ENCODE results near the gene CTTNBP2.

Gene CTTNBP2

GRCh38 chr7:117679120-117679519 lies 194.1 kb downstream of the CTTNBP2 start:
- DNase-seq: no peak

DNA sequence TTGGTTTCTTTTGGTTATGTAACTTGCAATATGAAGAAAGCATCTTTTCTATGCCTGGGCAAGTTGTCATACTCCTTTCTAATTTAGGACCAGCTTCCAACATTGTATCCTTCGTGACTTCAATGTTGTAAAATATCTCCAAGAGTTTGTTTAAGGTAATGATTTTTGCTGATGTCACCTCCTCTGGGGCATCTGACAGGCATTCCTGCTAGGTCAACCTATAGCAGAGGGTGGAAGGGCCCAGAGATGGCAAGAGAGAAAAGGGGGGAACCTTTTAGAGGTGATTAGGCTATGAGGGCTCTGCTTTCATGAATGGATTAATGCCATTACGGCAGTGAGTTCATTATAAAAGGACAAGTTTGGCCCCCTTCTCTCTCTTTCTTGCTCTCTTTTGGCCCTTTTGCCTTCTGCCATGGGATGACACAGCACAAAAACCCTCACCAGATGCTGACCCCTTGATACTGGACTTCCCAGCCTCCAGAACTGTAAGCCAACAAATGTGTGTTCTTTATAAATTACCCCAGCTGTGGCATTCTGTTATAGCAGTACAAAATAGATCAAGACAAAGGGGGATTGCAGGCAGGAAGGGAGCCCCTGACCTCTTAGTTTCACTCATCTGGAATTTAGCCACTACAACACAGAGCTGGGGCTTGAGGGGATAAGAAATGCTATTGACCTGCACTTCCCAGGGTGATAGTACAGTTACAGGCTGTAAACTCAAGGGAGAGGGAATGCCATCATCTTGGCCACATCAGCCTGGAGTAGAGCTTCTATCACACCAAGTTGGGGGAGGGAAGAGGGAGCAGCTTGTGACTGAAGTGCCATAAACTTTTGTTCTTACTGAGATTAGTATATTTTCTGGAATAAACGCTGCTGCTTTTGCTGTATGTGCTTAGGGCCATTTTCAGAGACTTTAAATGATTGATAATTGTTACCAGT lies 197.5 kb downstream of the CTTNBP2 start:
- DNase-seq: no peak

GRCh38 chr7:117674617-117675016 lies 198.6 kb downstream of the CTTNBP2 start:
- DNase-seq: no peak

- DNase-seq: peak; percentile 36 to 53
These were observed 199.4 kb downstream of the CTTNBP2 start for GRCh38 chr7:117673839-117674238.

- no peak for DNase-seq
These were observed 199.9 kb downstream of the CTTNBP2 start for GRCh38 chr7:117673367-117673766.

DNA sequence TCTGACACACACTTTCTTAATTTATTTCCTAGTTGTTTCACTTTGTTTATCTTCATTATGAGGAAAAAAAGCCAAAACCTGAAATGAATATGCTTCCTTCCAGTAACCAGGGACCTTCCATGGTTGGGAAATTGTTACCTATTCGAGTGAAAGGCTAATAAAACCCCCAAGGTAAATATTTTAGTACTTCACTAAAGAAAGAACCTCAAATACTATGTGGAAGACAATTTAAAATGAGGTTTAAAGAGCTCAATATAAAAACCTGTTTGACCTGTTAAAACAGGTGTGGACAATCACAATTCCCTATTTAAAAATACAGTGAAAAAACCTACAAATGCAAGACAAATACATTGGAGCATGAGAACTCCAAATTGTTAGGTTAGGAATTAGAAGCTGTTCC lies 200.8 kb downstream of the CTTNBP2 start:
- DNase-seq: no peak

DNA sequence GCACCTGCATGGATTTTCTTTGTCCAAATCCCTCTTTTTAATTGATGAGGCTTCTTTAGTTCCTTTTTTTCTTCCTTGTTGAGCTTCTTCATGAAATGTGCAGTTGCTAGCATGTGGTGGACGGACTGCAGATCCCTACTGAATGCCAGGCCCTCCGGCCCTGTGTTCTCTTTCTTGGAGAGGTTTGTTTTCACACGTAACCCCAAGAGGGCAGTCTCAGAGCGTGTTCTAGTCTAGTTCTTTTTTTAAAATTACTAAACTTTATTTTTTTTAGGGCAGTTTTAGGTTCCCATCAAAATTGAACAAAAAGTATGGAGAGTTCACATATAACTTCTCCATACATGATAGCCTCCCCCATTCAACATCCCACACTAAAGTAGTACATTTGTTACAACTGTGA lies 203.4 kb downstream of the CTTNBP2 start:
- no peak for DNase-seq

DNA sequence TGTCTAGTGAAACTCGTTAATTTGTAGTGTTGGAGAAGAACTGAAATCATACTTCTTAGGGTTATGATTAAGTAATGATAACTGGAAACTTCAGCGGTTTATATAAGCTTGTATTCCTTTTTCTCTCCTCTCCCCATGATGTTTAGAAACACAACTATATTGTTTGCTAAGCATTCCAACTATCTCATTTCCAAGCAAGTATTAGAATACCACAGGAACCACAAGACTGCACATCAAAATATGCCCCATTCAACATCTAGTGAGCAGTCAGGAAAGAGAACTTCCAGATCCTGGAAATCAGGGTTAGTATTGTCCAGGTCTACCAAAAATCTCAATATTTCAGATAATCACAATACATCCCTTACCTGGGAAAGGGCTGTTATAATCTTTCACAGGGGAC lies 205.8 kb downstream of the CTTNBP2 start:
- DNase-seq: no peak

DNA sequence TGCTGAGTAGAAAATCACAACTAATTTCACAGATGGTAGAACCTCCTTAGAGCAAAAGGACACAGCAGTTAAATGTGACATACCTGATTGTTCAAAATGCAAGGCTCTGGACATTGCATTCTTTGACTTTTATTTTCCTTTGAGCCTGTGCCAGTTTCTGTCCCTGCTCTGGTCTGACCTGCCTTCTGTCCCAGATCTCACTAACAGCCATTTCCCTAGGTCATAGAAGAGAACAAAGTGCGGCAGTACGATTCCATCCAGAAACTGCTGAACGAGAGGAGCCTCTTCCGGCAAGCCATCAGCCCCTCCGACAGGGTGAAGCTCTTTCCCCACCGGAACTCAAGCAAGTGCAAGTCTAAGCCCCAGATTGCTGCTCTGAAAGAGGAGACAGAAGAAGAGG lies 206.6 kb downstream of the CTTNBP2 start:
- no peak for DNase-seq

GRCh38 chr7:117666031-117666430 lies 207.2 kb downstream of the CTTNBP2 start:
- DNase-seq: no peak

DNA sequence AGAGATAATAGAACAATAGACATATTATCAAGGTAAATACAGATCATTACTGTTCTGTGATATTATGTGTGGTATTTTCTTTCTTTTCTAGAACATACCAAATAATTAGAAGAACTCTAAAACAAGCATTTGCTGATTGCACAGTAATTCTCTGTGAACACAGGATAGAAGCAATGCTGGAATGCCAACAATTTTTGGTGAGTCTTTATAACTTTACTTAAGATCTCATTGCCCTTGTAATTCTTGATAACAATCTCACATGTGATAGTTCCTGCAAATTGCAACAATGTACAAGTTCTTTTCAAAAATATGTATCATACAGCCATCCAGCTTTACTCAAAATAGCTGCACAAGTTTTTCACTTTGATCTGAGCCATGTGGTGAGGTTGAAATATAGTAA lies 207.9 kb downstream of the CTTNBP2 start:
- DNase-seq: no peak

DNA sequence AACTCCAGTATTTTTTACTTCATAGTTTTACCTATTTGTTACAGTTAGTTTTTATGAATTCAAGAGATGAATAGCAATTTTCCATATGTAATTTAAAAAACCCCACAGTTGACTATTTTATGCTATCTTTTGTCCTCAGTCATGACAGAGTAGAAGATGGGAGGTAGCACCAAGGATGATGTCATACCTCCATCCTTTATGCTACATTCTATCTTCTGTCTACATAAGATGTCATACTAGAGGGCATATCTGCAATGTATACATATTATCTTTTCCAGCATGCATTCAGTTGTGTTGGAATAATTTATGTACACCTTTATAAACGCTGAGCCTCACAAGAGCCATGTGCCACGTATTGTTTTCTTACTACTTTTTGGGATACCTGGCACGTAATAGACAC lies 209.2 kb downstream of the CTTNBP2 start:
- DNase-seq: no peak

- no peak for DNase-seq
These were observed 211.9 kb downstream of the CTTNBP2 start for GRCh38 chr7:117661328-117661727.
